ENCODE results near the gene AFF3. TPM values are rescaled to one million over a fixed set of nuclear protein-coding genes. Genes with fewer than 3 reads are reported as not detected.

AFF3 gene
- total and polyA plus RNA-seq, 10 of the 15 experiments (the other 5 are each of a cell fraction or from before 2014, with no cell fraction given), result 0.26 to 5.5 (median 3.0) TPM

GRCh38 chr2:99960291-99960690, 182.1 kb downstream of the AFF3 start (continued):
- TF ChIP-seq IRF5 (IDR thresholded peaks at IDR 0.05; ENCODE audit: borderline replicate concordance) (no peak), NR2F1 (conservative IDR thresholded peaks at IDR 0.05) (no peak), ZBTB11 (CRISPR knock-in tag; IDR thresholded peaks at IDR 0.05) (no peak), POLR2A (IDR thresholded peaks at IDR 0.05; ENCODE audit: low read depth, low read length) (no peak), BCL11A (IDR thresholded peaks at IDR 0.05; ENCODE audit: low read depth, low read length) (no peak), MTA2 (IDR thresholded peaks at IDR 0.05; ENCODE audit: low read depth) (no peak), BHLHE40 (IDR thresholded peaks at IDR 0.05; ENCODE audit: borderline replicate concordance in 1 of 2, low read depth in 2 of 2, low read length in 1 of 2) (no peak), NBN (IDR thresholded peaks at IDR 0.05) (no peak), RELB (IDR thresholded peaks at IDR 0.05; ENCODE audit: low read depth) (no peak), CEBPB (IDR thresholded peaks at IDR 0.05; ENCODE audit: borderline replicate concordance in 1 of 2, low read depth in 2 of 2, low read length in 2 of 2) (no peak)

Data from GM12878 (cell line).